GM21717 (cell line): ENCODE results near the gene NUB1.

Source experiments
- ATAC-seq: cut with Tn5 transposase; IDR thresholded peaks from one replicate; pipeline ENCODE4 v1.9.1; 2021; ENCODE audit warnings: mild to moderate bottlenecking, moderate library complexity; ENCODE audit not compliant: unreplicated experiment

NUB1 gene

GRCh38 chr7:151387161-151388006 is 45.8 kb downstream of the NUB1 start:
- no peak for ATAC-seq

- ATAC-seq = no peak
Observed at GRCh38 chr7:151388007-151388297, 46.3 kb downstream of the NUB1 start.

GRCh38 chr7:151388430-151388829 is 46.8 kb downstream of the NUB1 start:
- ATAC-seq = no peak

GRCh38 chr7:151389096-151389767 is 47.6 kb downstream of the NUB1 start:
- no peak for ATAC-seq

- ATAC-seq = no peak
Observed at GRCh38 chr7:151389768-151390597, 48.4 kb downstream of the NUB1 start.

- ATAC-seq = no peak
Observed at GRCh38 chr7:151390598-151391357, 49.2 kb downstream of the NUB1 start.

- no peak for ATAC-seq
Observed at GRCh38 chr7:151391358-151391730, 49.7 kb downstream of the NUB1 start.

- ATAC-seq = no peak
Observed at GRCh38 chr7:151392002-151392401, 50.4 kb downstream of the NUB1 start.

GRCh38 chr7:151392426-151392825 is 50.8 kb downstream of the NUB1 start:
- ATAC-seq = no peak

GRCh38 chr7:151393031-151393977 is 51.7 kb downstream of the NUB1 start:
- ATAC-seq = no peak

- no peak for ATAC-seq
Observed at GRCh38 chr7:151394076-151395035, 52.7 kb downstream of the NUB1 start.

- no peak for ATAC-seq
Observed at GRCh38 chr7:151395036-151395367, 53.4 kb downstream of the NUB1 start.

- no peak for ATAC-seq
Observed at GRCh38 chr7:151396328-151396970, 54.8 kb downstream of the NUB1 start.

GRCh38 chr7:151397026-151397425 is 55.4 kb downstream of the NUB1 start:
- ATAC-seq = no peak

GRCh38 chr7:151398446-151399304 is 57.1 kb downstream of the NUB1 start:
- no peak for ATAC-seq

GRCh38 chr7:151399305-151399601 is 57.6 kb downstream of the NUB1 start:
- ATAC-seq = no peak

- no peak for ATAC-seq
Observed at GRCh38 chr7:151399906-151400305, 58.3 kb downstream of the NUB1 start.
